Loucy (cell line): Measurements from ENCODE around the gene ALG12.

Source experiments
- H2AFZ ChIP-seq: fragments of 200-600 bp; sonication (generic); 2 replicates; pipeline ENCODE4 v1.6.0; 2016; ENCODE audit warnings: antibody characterized with exemption, mild to moderate bottlenecking, low read length, moderate library complexity
- H3F3A ChIP-seq: fragments of 200-600 bp; 2 replicates; pipeline ENCODE4 v1.6.0; 2016; ENCODE audit warnings: antibody characterized with exemption, low read depth, mild to moderate bottlenecking
- H3K27me3 ChIP-seq: fragments of 200-600 bp; sonication (generic); 2 replicates; pipeline ENCODE4 v1.6.1; 2014; ENCODE audit warnings: low read length, mild to moderate bottlenecking; ENCODE audit not compliant: insufficient read depth, poor library complexity, severe bottlenecking
- H3K36me3 ChIP-seq: fragments of 200-600 bp; sonication (generic); 2 replicates; pipeline ENCODE4 v1.6.1; 2016; ENCODE audit warnings: low read length; ENCODE audit not compliant: insufficient read depth
- H3K4me1 ChIP-seq: fragments of 200-600 bp; sonication (generic); 2 replicates; pipeline ENCODE4 v1.5.1; 2014; ENCODE audit warnings: low read length, mild to moderate bottlenecking; ENCODE audit not compliant: insufficient read depth, poor library complexity, severe bottlenecking
- H3K4me2 ChIP-seq: fragments of 200-600 bp; sonication (generic); 2 replicates; pipeline ENCODE4 v1.6.0; 2014; ENCODE audit warnings: antibody characterized with exemption, low read length, low read depth, mild to moderate bottlenecking; ENCODE audit not compliant: poor library complexity, severe bottlenecking
- H3K4me3 ChIP-seq: fragments of 200-600 bp; sonication (generic); 2 replicates; pipeline ENCODE4 v1.5.1; 2014; ENCODE audit warnings: low read length, mild to moderate bottlenecking, mixed read lengths; ENCODE audit not compliant: poor library complexity, severe bottlenecking
- H3K79me2 ChIP-seq: fragments of 200-600 bp; sonication (generic); 2 replicates; pipeline ENCODE4 v1.6.1; 2014; ENCODE audit warnings: low read length; ENCODE audit not compliant: insufficient read depth
- H3K9ac ChIP-seq: fragments of 200-600 bp; sonication (generic); 2 replicates; pipeline ENCODE4 v1.6.0; 2014; ENCODE audit warnings: mild to moderate bottlenecking, low read depth, low read length, moderate library complexity; ENCODE audit not compliant: poor library complexity, severe bottlenecking
- H3K9me2 ChIP-seq: fragments of 200-600 bp; sonication (generic); replicated peaks from 2 replicates; pipeline ENCODE4 v1.6.1; 2016; ENCODE audit warnings: low read depth, low read length, mixed read lengths
- H3K9me3 ChIP-seq: fragments of 200-600 bp; sonication (generic); 2 replicates; pipeline ENCODE4 v1.6.1; 2014; ENCODE audit warnings: mild to moderate bottlenecking, antibody characterized with exemption, low read length, low read depth; ENCODE audit not compliant: insufficient read depth
- H4K20me1 ChIP-seq: fragments of 200-600 bp; sonication (generic); 2 replicates; pipeline ENCODE4 v1.6.0; 2014; ENCODE audit warnings: antibody characterized with exemption, low read length, mild to moderate bottlenecking; ENCODE audit not compliant: insufficient read depth, poor library complexity, severe bottlenecking
- CTCF ChIP-seq: fragments of 200-600 bp; sonication (generic); conservative IDR thresholded peaks from 2 replicates; pipeline ENCODE4 v1.5.1; 2014; ENCODE audit warnings: mild to moderate bottlenecking, antibody characterized with exemption, low read length
- EZH2phosphoT487 ChIP-seq: fragments of 200-600 bp; IDR thresholded peaks from 2 replicates; pipeline ENCODE4 v1.6.1; 2018; ENCODE audit warnings: antibody characterized with exemption, mild to moderate bottlenecking, moderate library complexity, borderline replicate concordance

ALG12 gene

GRCh38 chr22:49905465-49905864 lies 12.8 kb downstream of the ALG12 start:
- H3K79me2 ChIP-seq = no peaks in the 10 kb centered on the region; the same call in 1 of the 2 replicates
- H3K27me3 ChIP-seq = no peaks in the 10 kb centered on the region
- H3K4me1 ChIP-seq = no peaks in the 10 kb centered on the region
- H3K4me3 ChIP-seq = no peak overlapping the region
- no peaks in the 10 kb centered on the region for H3K9me3 ChIP-seq
- no peak overlapping the region for H3K9ac ChIP-seq
- H3K9me2 ChIP-seq = no peaks in the 10 kb centered on the region
- no peaks in the 10 kb centered on the region for H4K20me1 ChIP-seq
- H3K4me2 ChIP-seq = no peak overlapping the region
- no peaks in the 10 kb centered on the region for H3F3A ChIP-seq
- H3K36me3 ChIP-seq = peaks cover 15% of the 10 kb centered on the region; the same call in 1 of the 2 replicates
- no peak overlapping the region for H2AFZ ChIP-seq
- TF ChIP-seq CTCF = no peak
- TF ChIP-seq EZH2phosphoT487 = no peak

- no peaks in the 10 kb centered on the region for H3K4me1 ChIP-seq
- H3K4me3 ChIP-seq = no peak overlapping the region
- TF ChIP-seq CTCF (no peak), EZH2phosphoT487 (no peak)
- no peak overlapping the region for H3K9ac ChIP-seq
- H3K79me2 ChIP-seq = no peaks in the 10 kb centered on the region; the same call in 1 of the 2 replicates
- no peaks in the 10 kb centered on the region for H3K9me2 ChIP-seq
- no peaks in the 10 kb centered on the region for H3K9me3 ChIP-seq
- H2AFZ ChIP-seq = no peak overlapping the region
- H3K27me3 ChIP-seq = no peaks in the 10 kb centered on the region
- no peaks in the 10 kb centered on the region for H4K20me1 ChIP-seq
- H3K4me2 ChIP-seq = no peak overlapping the region
- H3K36me3 ChIP-seq = peaks cover 15% of the 10 kb centered on the region; the same call in 1 of the 2 replicates
- H3F3A ChIP-seq = no peaks in the 10 kb centered on the region
Observed at GRCh38 chr22:49904040-49904369, 14.2 kb downstream of the ALG12 start.

- H3K9me3 ChIP-seq = no peaks in the 10 kb centered on the region
- H3K4me2 ChIP-seq = no peak overlapping the region
- no peaks in the 10 kb centered on the region; the same call in 1 of the 2 replicates for H3K79me2 ChIP-seq
- no peaks in the 10 kb centered on the region for H3F3A ChIP-seq
- H4K20me1 ChIP-seq = no peaks in the 10 kb centered on the region
- H3K4me3 ChIP-seq = no peak overlapping the region
- H3K9me2 ChIP-seq = no peaks in the 10 kb centered on the region
- H3K27me3 ChIP-seq = no peaks in the 10 kb centered on the region
- no peaks in the 10 kb centered on the region for H3K4me1 ChIP-seq
- TF ChIP-seq CTCF (no peak), EZH2phosphoT487 (no peak)
- H3K9ac ChIP-seq = no peak overlapping the region
- H3K36me3 ChIP-seq = peaks cover 15% of the 10 kb centered on the region; the same call in 1 of the 2 replicates
- no peak overlapping the region for H2AFZ ChIP-seq
Observed at GRCh38 chr22:49903322-49904039, 14.8 kb downstream of the ALG12 start.
